OCI-LY1 (cell line): Measurements from ENCODE around the gene WNT9A.

ENCODE experiments used
- EZH2 ChIP-seq: fragments of 200-600 bp; sonication (generic), shearing (Covaris generic); IDR thresholded peaks from 2 replicates; pipeline ENCODE4 v1.8.0; 2017; ENCODE audit warnings: borderline replicate concordance, mixed run types, mild to moderate bottlenecking, antibody characterized with exemption, low read length, moderate library complexity, mixed read lengths
- TF ChIP-seq, protein P1 (sequence below): fragments of 200-600 bp; sonication (generic), shearing (Covaris generic); IDR thresholded peaks from 2 replicates; pipeline ENCODE4 v1.5.1; 2017; ENCODE audit warnings: mild to moderate bottlenecking, antibody characterized with exemption, low read length, moderate library complexity, mixed read lengths

DNA sequence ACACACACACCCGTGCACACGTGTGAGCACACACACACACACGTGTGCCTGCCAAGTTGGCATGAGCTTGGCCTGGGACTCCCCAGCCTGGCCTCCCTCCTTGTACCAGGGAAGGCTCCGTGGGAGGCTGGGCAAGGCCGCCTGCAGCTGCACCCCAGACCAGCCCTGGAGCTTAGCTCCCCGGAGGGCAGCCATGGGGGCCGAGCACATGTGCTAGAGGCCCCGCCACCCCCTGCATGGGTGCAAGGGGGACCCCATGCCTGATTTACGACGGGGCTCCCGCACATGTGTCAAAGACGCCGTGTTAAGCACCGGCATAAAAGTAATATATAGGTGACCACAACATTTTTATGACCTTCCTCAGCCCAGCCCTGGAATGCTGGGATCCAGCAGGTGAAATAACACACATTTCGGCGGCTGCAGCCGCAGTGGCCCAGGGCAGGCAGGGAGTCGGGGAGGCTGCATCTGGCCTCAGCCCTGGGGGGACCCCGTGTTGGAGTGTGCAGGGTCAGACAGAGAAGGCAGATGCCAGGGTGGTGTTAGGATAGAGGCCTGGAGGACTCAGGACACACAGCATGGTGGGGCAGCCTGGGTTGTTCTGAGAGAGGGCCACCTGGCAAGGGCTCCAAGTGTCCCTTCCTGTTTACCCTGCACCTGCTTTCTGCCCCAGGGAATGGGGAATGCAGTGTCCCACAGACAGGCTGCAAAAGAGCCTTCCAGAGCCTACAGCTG is 56.3 kb downstream of the WNT9A start:
- TF ChIP-seq, protein P1, sequence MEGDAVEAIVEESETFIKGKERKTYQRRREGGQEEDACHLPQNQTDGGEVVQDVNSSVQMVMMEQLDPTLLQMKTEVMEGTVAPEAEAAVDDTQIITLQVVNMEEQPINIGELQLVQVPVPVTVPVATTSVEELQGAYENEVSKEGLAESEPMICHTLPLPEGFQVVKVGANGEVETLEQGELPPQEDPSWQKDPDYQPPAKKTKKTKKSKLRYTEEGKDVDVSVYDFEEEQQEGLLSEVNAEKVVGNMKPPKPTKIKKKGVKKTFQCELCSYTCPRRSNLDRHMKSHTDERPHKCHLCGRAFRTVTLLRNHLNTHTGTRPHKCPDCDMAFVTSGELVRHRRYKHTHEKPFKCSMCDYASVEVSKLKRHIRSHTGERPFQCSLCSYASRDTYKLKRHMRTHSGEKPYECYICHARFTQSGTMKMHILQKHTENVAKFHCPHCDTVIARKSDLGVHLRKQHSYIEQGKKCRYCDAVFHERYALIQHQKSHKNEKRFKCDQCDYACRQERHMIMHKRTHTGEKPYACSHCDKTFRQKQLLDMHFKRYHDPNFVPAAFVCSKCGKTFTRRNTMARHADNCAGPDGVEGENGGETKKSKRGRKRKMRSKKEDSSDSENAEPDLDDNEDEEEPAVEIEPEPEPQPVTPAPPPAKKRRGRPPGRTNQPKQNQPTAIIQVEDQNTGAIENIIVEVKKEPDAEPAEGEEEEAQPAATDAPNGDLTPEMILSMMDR, result no peak
- no peak for TF ChIP-seq EZH2
